ENCODE data around the gene EPS15. TPM values are rescaled to one million over a fixed set of nuclear protein-coding genes. Genes with fewer than 3 reads are reported as not detected.
"Not testable (repeated sequence)": the region's sequence is repeated elsewhere in the genome, so short reads cannot be mapped to it uniquely, and the experiment has no call there.

The EPS15 gene
- total RNA-seq, 4 donors from 2014 or later = 43.8 to 74.0 (median 59.9) TPM

DNA sequence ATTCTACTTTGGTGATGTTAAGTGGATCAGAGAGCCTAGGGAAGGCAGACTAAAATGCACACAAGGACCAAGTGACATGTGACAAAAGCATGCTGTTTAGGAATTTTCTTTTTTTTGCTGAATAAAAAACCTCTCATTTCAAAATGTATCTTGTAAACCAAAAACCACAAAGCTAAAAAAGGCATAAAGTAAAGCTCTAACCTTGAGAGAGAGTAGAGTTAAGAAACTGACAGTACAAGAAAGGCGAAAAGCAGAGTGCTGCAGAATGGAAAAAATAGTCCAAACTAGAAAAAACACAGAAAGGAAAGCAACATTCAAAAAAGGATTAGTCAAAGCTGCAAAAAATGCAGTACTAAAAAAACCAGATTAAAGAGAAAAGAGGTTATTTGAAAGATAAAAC, 76.5 kb downstream of the EPS15 start:
- intact Hi-C loops (cut with DNase I; ENCODE audit: low total_unique reads) (no loop called here), in situ Hi-C loops (cut with MboI; ENCODE audit: low pct_ligation_motif_present in 1 of 4, low pct_unique_long_range_greater_than_20kb in 1 of 4, low sequenced_read_pairs in 3 of 4) (no loop called here)
- Histone ChIP-seq H3K4me1 (peaks cover 0 to 8% (median 2%) of the 10 kb centered on the region in 4 donors), H3K4me3 (no peak overlapping the region), H3K36me3 (peaks cover 0 to 24% (median 0%) of the 10 kb centered on the region in 4 donors), H3K27ac (no peak overlapping the region), H3K27me3 (no peaks in the 10 kb centered on the region), H3K9me3 (no peaks in the 10 kb centered on the region)
- WGBS, 2 donors (ENCODE audit: low coverage in 1 of 2) = 61 to 62% methylated on average over 1 of the region's 1 CpG
- no peak for TF ChIP-seq EP300 (IDR thresholded peaks at IDR 0.05; ENCODE audit: low read depth)
- no peak for TF ChIP-seq POLR2AphosphoS5 (IDR thresholded peaks at IDR 0.05)
- TF ChIP-seq, protein P1, sequence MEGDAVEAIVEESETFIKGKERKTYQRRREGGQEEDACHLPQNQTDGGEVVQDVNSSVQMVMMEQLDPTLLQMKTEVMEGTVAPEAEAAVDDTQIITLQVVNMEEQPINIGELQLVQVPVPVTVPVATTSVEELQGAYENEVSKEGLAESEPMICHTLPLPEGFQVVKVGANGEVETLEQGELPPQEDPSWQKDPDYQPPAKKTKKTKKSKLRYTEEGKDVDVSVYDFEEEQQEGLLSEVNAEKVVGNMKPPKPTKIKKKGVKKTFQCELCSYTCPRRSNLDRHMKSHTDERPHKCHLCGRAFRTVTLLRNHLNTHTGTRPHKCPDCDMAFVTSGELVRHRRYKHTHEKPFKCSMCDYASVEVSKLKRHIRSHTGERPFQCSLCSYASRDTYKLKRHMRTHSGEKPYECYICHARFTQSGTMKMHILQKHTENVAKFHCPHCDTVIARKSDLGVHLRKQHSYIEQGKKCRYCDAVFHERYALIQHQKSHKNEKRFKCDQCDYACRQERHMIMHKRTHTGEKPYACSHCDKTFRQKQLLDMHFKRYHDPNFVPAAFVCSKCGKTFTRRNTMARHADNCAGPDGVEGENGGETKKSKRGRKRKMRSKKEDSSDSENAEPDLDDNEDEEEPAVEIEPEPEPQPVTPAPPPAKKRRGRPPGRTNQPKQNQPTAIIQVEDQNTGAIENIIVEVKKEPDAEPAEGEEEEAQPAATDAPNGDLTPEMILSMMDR (IDR thresholded peaks at IDR 0.05) = no peak
- TF ChIP-seq POLR2A (IDR thresholded peaks at IDR 0.05) = no peak
- DNase-seq = no peak

DNA sequence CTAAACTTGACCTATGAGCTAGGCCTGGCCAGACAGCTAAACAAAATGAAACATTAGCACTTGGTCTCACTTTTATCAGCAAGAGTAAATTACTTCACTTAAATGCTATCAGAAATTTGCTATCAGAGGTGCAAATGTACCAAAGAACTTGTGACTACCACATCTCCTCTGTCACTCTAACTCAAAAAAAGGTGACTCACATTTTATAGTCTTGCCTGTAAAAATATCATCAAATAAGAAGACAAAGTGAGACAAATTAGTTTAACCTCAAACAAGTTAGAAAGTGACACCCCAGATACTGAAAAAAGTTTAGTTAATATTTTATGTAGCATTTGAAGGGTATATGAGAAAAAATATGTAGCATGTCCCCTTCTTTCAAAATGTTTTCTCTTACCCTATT, 76.9 kb downstream of the EPS15 start:
- H3K9me3 ChIP-seq = no peaks in the 10 kb centered on the region
- no peak for TF ChIP-seq POLR2A (IDR thresholded peaks at IDR 0.05)
- TF ChIP-seq, protein P1 (IDR thresholded peaks at IDR 0.05) = no peak
- TF ChIP-seq POLR2AphosphoS5 (IDR thresholded peaks at IDR 0.05) = no peak
- no peak for TF ChIP-seq EP300 (IDR thresholded peaks at IDR 0.05; ENCODE audit: low read depth)
- H3K27me3 ChIP-seq = no peaks in the 10 kb centered on the region
- H3K4me3 ChIP-seq = no peak overlapping the region
- peaks cover 0 to 20% (median 0%) of the 10 kb centered on the region in 4 donors for H3K36me3 ChIP-seq
- intact Hi-C loops (cut with DNase I; ENCODE audit: low total_unique reads) (no loop called here), in situ Hi-C loops (cut with MboI; ENCODE audit: low pct_ligation_motif_present in 1 of 4, low pct_unique_long_range_greater_than_20kb in 1 of 4, low sequenced_read_pairs in 3 of 4) (no loop called here)
- no peak for DNase-seq
- no peak overlapping the region for H3K27ac ChIP-seq
- H3K4me1 ChIP-seq = peaks cover 0 to 8% (median 2%) of the 10 kb centered on the region in 4 donors

DNA sequence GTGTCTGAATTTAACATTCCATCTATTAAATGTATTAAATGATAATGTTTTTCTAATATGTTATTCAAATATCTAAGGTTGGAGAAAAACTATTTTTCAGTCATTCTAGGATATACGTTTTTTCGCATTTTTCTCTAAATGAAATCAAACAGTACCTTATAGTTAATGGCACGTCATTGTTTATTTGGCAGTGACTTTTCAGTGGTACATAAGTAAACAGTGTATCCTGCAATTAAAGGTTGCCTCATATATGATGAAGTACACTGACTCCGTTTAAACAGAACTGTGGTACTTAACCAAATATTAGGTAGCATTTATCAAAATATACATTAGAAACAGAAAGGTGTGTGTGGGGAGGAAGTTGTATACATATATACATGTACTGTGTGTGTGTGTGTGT, 79.2 kb downstream of the EPS15 start:
- TF ChIP-seq EP300 (IDR thresholded peaks at IDR 0.05; ENCODE audit: low read depth) (no peak), POLR2A (IDR thresholded peaks at IDR 0.05) (no peak), POLR2AphosphoS5 (IDR thresholded peaks at IDR 0.05) (no peak)
- TF ChIP-seq, protein P1 (IDR thresholded peaks at IDR 0.05) = no peak
- no peak overlapping the region for H3K27ac ChIP-seq
- intact Hi-C loops (cut with DNase I; ENCODE audit: low total_unique reads) (no loop called here), in situ Hi-C loops (cut with MboI; ENCODE audit: low pct_ligation_motif_present in 1 of 4, low pct_unique_long_range_greater_than_20kb in 1 of 4, low sequenced_read_pairs in 3 of 4) (no loop called here)
- no peaks in the 10 kb centered on the region for H3K9me3 ChIP-seq
- no peaks in the 10 kb centered on the region for H3K27me3 ChIP-seq
- DNase-seq = no peak
- H3K4me3 ChIP-seq = no peak overlapping the region
- WGBS, 2 donors (ENCODE audit: low coverage in 1 of 2) = 73 to 85% methylated on average over 4 of the region's 4 CpGs
- H3K36me3 ChIP-seq = peaks cover 0 to 20% (median 0%) of the 10 kb centered on the region in 4 donors
- H3K4me1 ChIP-seq = peaks cover 0 to 26% (median 13%) of the 10 kb centered on the region in 4 donors

DNA sequence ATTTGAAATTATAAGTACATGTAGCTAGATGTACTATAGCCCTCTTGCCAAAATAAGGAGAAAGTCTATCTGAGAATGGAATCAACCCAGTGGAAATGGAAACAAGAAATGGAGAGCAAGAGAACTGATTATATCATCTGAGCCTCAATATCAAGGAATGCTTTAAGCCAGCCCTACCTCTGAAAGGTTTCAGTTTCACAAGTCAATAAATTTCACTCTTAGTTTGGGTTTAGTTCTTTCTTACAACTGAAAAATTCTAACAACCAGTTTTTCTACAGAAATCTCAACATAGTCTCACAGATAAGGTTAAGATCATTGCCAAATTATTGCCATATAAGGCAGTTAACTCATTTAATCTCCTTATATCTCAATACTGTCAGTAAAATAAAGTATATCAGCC, 80.0 kb downstream of the EPS15 start:
- Histone ChIP-seq H3K27ac (no peak overlapping the region), H3K4me3 (no peak overlapping the region), H3K27me3 (no peaks in the 10 kb centered on the region), H3K9me3 (no peaks in the 10 kb centered on the region), H3K36me3 (peaks cover 0 to 22% (median 1%) of the 10 kb centered on the region in 4 donors), H3K4me1 (peaks cover 0 to 30% (median 11%) of the 10 kb centered on the region in 4 donors)
- intact Hi-C loops (cut with DNase I; ENCODE audit: low total_unique reads) = no loop called here
- in situ Hi-C loops (cut with MboI; ENCODE audit: low pct_ligation_motif_present in 1 of 4, low pct_unique_long_range_greater_than_20kb in 1 of 4, low sequenced_read_pairs in 3 of 4) = no loop called here
- TF ChIP-seq EP300 (IDR thresholded peaks at IDR 0.05; ENCODE audit: low read depth) = no peak
- no peak for TF ChIP-seq POLR2AphosphoS5 (IDR thresholded peaks at IDR 0.05)
- TF ChIP-seq POLR2A (IDR thresholded peaks at IDR 0.05) = no peak
- TF ChIP-seq, protein P1 (IDR thresholded peaks at IDR 0.05) = no peak
- DNase-seq = no peak

DNA sequence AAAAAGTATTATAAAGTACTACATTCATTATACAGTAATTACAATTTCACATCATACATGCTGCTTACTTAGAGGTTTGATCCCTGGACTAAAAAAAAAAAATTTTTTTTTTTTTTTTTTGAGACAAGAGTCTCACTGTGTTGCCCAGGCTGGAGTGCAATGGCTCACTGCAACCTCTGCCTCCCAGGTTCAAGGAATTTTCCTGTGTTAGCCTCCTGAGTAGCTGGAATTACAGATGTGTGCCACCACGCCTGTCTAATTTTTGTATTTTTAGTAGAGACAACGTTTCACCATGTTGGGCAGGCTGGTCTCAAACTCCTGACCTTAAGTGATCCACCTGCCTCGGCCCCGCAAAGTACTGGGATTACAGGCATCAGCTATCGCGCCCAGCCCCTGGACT, 81.7 kb downstream of the EPS15 start:
- H3K27me3 ChIP-seq; H3K4me3 ChIP-seq; H3K9me3 ChIP-seq; intact Hi-C loops (cut with DNase I; ENCODE audit: low total_unique reads); H3K27ac ChIP-seq; DNase-seq; in situ Hi-C loops (cut with MboI; ENCODE audit: low pct_ligation_motif_present in 1 of 4, low pct_unique_long_range_greater_than_20kb in 1 of 4, low sequenced_read_pairs in 3 of 4): not testable (repeated sequence)
- Histone ChIP-seq H3K4me1 (peaks cover 0 to 41% (median 11%) of the 10 kb centered on the region in 4 donors), H3K36me3 (peaks cover 0 to 20% (median 3%) of the 10 kb centered on the region in 4 donors)
- WGBS, 2 donors (ENCODE audit: low coverage in 1 of 2) = 94 to 100% methylated on average over 6 of the region's 6 CpGs

Data from transverse colon (tissue), 4 donors.